GM12878 (cell line): ENCODE data around the gene TBXAS1. TPM values are rescaled to one million over a fixed set of nuclear protein-coding genes. Genes with fewer than 3 reads are reported as not detected.

Experiments
- ASH2L ChIP-seq: fragments of 300-600, 200-600 bp; sonication (generic); IDR thresholded peaks from 2 replicates; pipeline ENCODE4 v1.6.1; 2017; ENCODE audit warnings: low read depth, mild to moderate bottlenecking, borderline replicate concordance
- EP300 ChIP-seq, 2 experiments: fragments of 150-350 bp in 1 of 2; IDR thresholded peaks; 2 replicates each; pipeline ENCODE4 v1.6.1; 2011 to 2012; ENCODE audit warnings: low read depth in 2 of 2, low read length in 2 of 2, borderline replicate concordance in 1 of 2, improper control_type of control experiment in 1 of 2, inconsistent platforms in 1 of 2; ENCODE audit not compliant: control insufficient read depth in 1 of 2
- FOS ChIP-seq: IDR thresholded peaks from 3 replicates; pipeline ENCODE4 v1.6.1; 2011; ENCODE audit warnings: borderline replicate concordance; ENCODE audit not compliant: insufficient read length; ENCODE audit errors: extremely low read depth
- IKZF1 ChIP-seq: fragments of 450-650 bp; conservative IDR thresholded peaks from 2 replicates; pipeline ENCODE4 v1.6.1; 2017; ENCODE audit warnings: antibody characterized with exemption, mild to moderate bottlenecking
- JUND ChIP-seq: IDR thresholded peaks from 2 replicates; pipeline ENCODE4 v1.6.1; 2012; ENCODE audit warnings: low read depth, mild to moderate bottlenecking, low read length, improper control_type of control experiment, moderate library complexity
- KLF5 ChIP-seq: fragments of 450-650 bp; IDR thresholded peaks from 2 replicates; pipeline ENCODE4 v1.6.1; 2014; ENCODE audit warnings: mild to moderate bottlenecking; ENCODE audit not compliant: partially characterized antibody
- NFIC ChIP-seq: IDR thresholded peaks from 2 replicates; pipeline ENCODE4 v1.6.1; 2012; ENCODE audit warnings: low read depth, mild to moderate bottlenecking, inconsistent platforms, low read length, moderate library complexity
- SMARCA5 ChIP-seq: fragments of 450-650 bp; IDR thresholded peaks from 2 replicates; pipeline ENCODE4 v1.6.1; 2017; ENCODE audit warnings: mild to moderate bottlenecking
- polyA plus RNA-seq, 11 experiments: library from polyadenylated mRNA; depleted of rRNA in 4 of 11; unstranded in 6 of 11; stranded (reverse) in 5 of 11; fragments of >200 nt; fragmentation: Nextera tagmentation in 4 of 11; fragmentation: Illumina TruSeq in 1 of 11; extraction: Ambion mirVana in 4 of 11; extraction: Trizol in 1 of 11; gene quantifications; 1 replicate in 1 of 11; 2 replicates in 10 of 11; pipeline versions ENCODE4 v1.2.1 to v1.2.3, GENCODE V29; 2011 to 2016; ENCODE audit warnings: inconsistent platforms in 2 of 11, missing spikeins in 2 of 11, low read depth in 1 of 11
- total RNA-seq, 4 experiments: library from RNA; depleted of rRNA in 3 of 4; stranded (reverse); fragments of >200 nt in 3 of 4; fragmentation: Illumina TruSeq in 1 of 4; extraction: Trizol in 1 of 4; gene quantifications; 2 replicates each; pipeline versions ENCODE4 v1.2.1 to v1.2.3, GENCODE V29; 2013 to 2021
- TF ChIP-seq, protein P1 (sequence below): IDR thresholded peaks from 2 replicates; pipeline ENCODE4 v1.6.1; 2012; ENCODE audit warnings: improper control_type of control experiment, low read depth, low read length; ENCODE audit not compliant: insufficient replicate concordance
- TF ChIP-seq, protein P2 (sequence below): fragments of 450-650 bp; formaldehyde crosslinking; IDR thresholded peaks from 2 replicates; pipeline ENCODE4 v1.5.0; 2022; ENCODE audit warnings: mild to moderate bottlenecking, missing genetic modification characterization
- TF ChIP-seq, protein P3 (sequence below), 3 experiments: IDR thresholded peaks in 2 of 3; conservative IDR thresholded peaks in 1 of 3; 2 replicates each; pipeline ENCODE4 v1.5.1; 2011; ENCODE audit warnings: low read depth in 3 of 3, low read length in 3 of 3, mild to moderate bottlenecking in 3 of 3, control low read depth in 2 of 3, moderate library complexity in 2 of 3, inconsistent platforms in 1 of 3, mixed read lengths in 1 of 3; ENCODE audit not compliant: control insufficient read depth in 2 of 3, insufficient read depth in 1 of 3; ENCODE audit errors: extremely low read depth in 1 of 3

The TBXAS1 gene
- total and polyA plus RNA-seq, 10 of the 15 experiments (the other 5 are each of a cell fraction or from before 2014, with no cell fraction given): 1.5 to 32.7 (median 16.3) TPM

DNA sequence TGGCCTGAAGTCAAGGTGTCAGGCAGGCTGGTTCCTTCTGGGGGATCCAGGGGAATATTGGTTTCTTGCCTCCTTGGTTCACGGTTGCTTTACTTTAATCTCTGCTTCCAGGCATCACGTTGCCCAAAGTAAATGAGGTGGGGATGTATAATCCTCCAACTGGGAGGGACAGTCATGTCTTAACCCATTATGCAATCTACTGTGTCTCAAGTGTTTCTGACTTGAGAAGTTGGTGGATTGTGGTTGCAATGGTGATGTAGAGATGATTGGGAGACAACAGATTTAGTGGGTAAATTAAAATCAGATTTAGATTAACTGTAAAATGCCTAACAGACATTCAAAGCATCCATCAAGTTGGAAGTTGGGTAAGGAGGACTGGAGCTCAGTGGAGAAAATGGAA, 32.7 kb downstream of the TBXAS1 start (continued):
- TF ChIP-seq, protein P1, sequence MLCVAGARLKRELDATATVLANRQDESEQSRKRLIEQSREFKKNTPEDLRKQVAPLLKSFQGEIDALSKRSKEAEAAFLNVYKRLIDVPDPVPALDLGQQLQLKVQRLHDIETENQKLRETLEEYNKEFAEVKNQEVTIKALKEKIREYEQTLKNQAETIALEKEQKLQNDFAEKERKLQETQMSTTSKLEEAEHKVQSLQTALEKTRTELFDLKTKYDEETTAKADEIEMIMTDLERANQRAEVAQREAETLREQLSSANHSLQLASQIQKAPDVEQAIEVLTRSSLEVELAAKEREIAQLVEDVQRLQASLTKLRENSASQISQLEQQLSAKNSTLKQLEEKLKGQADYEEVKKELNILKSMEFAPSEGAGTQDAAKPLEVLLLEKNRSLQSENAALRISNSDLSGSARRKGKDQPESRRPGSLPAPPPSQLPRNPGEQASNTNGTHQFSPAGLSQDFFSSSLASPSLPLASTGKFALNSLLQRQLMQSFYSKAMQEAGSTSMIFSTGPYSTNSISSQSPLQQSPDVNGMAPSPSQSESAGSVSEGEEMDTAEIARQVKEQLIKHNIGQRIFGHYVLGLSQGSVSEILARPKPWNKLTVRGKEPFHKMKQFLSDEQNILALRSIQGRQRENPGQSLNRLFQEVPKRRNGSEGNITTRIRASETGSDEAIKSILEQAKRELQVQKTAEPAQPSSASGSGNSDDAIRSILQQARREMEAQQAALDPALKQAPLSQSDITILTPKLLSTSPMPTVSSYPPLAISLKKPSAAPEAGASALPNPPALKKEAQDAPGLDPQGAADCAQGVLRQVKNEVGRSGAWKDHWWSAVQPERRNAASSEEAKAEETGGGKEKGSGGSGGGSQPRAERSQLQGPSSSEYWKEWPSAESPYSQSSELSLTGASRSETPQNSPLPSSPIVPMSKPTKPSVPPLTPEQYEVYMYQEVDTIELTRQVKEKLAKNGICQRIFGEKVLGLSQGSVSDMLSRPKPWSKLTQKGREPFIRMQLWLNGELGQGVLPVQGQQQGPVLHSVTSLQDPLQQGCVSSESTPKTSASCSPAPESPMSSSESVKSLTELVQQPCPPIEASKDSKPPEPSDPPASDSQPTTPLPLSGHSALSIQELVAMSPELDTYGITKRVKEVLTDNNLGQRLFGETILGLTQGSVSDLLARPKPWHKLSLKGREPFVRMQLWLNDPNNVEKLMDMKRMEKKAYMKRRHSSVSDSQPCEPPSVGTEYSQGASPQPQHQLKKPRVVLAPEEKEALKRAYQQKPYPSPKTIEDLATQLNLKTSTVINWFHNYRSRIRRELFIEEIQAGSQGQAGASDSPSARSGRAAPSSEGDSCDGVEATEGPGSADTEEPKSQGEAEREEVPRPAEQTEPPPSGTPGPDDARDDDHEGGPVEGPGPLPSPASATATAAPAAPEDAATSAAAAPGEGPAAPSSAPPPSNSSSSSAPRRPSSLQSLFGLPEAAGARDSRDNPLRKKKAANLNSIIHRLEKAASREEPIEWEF: no peak
- TF ChIP-seq EP300 (IDR thresholded peaks at IDR 0.05; ENCODE audit: borderline replicate concordance in 1 of 2, control insufficient read depth in 1 of 2, low read depth in 2 of 2, low read length in 2 of 2) (no peak), IKZF1 (no peak), JUND (no peak), ASH2L (no peak), NFIC (no peak), KLF5 (no peak), FOS (no peak), SMARCA5 (no peak)
- TF ChIP-seq, protein P2, sequence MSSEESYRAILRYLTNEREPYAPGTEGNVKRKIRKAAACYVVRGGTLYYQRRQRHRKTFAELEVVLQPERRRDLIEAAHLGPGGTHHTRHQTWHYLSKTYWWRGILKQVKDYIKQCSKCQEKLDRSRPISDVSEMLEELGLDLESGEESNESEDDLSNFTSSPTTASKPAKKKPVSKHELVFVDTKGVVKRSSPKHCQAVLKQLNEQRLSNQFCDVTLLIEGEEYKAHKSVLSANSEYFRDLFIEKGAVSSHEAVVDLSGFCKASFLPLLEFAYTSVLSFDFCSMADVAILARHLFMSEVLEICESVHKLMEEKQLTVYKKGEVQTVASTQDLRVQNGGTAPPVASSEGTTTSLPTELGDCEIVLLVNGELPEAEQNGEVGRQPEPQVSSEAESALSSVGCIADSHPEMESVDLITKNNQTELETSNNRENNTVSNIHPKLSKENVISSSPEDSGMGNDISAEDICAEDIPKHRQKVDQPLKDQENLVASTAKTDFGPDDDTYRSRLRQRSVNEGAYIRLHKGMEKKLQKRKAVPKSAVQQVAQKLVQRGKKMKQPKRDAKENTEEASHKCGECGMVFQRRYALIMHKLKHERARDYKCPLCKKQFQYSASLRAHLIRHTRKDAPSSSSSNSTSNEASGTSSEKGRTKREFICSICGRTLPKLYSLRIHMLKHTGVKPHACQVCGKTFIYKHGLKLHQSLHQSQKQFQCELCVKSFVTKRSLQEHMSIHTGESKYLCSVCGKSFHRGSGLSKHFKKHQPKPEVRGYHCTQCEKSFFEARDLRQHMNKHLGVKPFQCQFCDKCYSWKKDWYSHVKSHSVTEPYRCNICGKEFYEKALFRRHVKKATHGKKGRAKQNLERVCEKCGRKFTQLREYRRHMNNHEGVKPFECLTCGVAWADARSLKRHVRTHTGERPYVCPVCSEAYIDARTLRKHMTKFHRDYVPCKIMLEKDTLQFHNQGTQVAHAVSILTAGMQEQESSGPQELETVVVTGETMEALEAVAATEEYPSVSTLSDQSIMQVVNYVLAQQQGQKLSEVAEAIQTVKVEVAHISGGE: no peak
- TF ChIP-seq, protein P3, sequence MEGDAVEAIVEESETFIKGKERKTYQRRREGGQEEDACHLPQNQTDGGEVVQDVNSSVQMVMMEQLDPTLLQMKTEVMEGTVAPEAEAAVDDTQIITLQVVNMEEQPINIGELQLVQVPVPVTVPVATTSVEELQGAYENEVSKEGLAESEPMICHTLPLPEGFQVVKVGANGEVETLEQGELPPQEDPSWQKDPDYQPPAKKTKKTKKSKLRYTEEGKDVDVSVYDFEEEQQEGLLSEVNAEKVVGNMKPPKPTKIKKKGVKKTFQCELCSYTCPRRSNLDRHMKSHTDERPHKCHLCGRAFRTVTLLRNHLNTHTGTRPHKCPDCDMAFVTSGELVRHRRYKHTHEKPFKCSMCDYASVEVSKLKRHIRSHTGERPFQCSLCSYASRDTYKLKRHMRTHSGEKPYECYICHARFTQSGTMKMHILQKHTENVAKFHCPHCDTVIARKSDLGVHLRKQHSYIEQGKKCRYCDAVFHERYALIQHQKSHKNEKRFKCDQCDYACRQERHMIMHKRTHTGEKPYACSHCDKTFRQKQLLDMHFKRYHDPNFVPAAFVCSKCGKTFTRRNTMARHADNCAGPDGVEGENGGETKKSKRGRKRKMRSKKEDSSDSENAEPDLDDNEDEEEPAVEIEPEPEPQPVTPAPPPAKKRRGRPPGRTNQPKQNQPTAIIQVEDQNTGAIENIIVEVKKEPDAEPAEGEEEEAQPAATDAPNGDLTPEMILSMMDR (IDR thresholded peaks at IDR 0.05 in 2 of 3, conservative IDR thresholded peaks at IDR 0.05 in 1 of 3; ENCODE audit: control insufficient read depth in 2 of 3, extremely low read depth in 1 of 3, insufficient read depth in 1 of 3, low read depth in 3 of 3, low read length in 3 of 3): no peak
